HCT116 (cell line): ENCODE data around the gene HUNK.

Experiments
- CBX3 ChIP-seq: IDR thresholded peaks from 2 replicates; pipeline ENCODE4 v1.6.1; 2012; ENCODE audit warnings: low read depth
- CTCF ChIP-seq, 3 experiments: fragments of 200-600 bp in 1 of 3; sonication (generic) in 1 of 3; IDR thresholded peaks in 2 of 3; conservative IDR thresholded peaks in 1 of 3; 2 replicates each; pipeline ENCODE4 v1.5.1; 2012 to 2017; ENCODE audit warnings: low read depth in 2 of 3, low read length in 2 of 3, antibody characterized with exemption in 1 of 3, borderline replicate concordance in 1 of 3, control low read depth in 1 of 3, mild to moderate bottlenecking in 1 of 3, mixed read lengths in 1 of 3, mixed run types in 1 of 3, moderate library complexity in 1 of 3; ENCODE audit not compliant: insufficient read depth in 1 of 3
- ELF1 ChIP-seq: IDR thresholded peaks from 2 replicates; pipeline ENCODE4 v1.6.1; 2012; ENCODE audit warnings: low read depth, borderline replicate concordance
- EZH2 ChIP-seq: fragments of 200-600 bp; sonication (generic); IDR thresholded peaks from 2 replicates; pipeline ENCODE4 v1.6.1; 2017; ENCODE audit warnings: antibody characterized with exemption, mixed run types
- EZH2phosphoT487 ChIP-seq: fragments of 200-600 bp; IDR thresholded peaks from 2 replicates; pipeline ENCODE4 v1.6.1; 2018; ENCODE audit warnings: antibody characterized with exemption, borderline replicate concordance
- POLR2A ChIP-seq: IDR thresholded peaks from 2 replicates; pipeline ENCODE4 v1.7.0; 2011; ENCODE audit warnings: borderline replicate concordance; ENCODE audit not compliant: insufficient read depth, insufficient read length; ENCODE audit errors: extremely low read depth
- POLR2AphosphoS5 ChIP-seq: IDR thresholded peaks from 2 replicates; pipeline ENCODE4 v1.6.1; 2011; ENCODE audit warnings: mild to moderate bottlenecking, low read depth, low read length, moderate library complexity
- RAD21 ChIP-seq: IDR thresholded peaks from 2 replicates; pipeline ENCODE4 v1.6.1; 2012; ENCODE audit warnings: low read depth, mild to moderate bottlenecking
- REST ChIP-seq: IDR thresholded peaks from 2 replicates; pipeline ENCODE4 v1.6.1; 2012; ENCODE audit warnings: low read depth
- SP1 ChIP-seq: IDR thresholded peaks from 2 replicates; pipeline ENCODE4 v1.6.1; 2012; ENCODE audit warnings: low read depth
- YY1 ChIP-seq: IDR thresholded peaks from 2 replicates; pipeline ENCODE4 v1.6.1; 2011; ENCODE audit warnings: low read length, low read depth, moderate library complexity, mild to moderate bottlenecking; ENCODE audit not compliant: insufficient replicate concordance; ENCODE audit errors: extremely low read depth
- ZFX ChIP-seq: fragments of 450-650 bp; IDR thresholded peaks from 2 replicates; pipeline ENCODE4 v1.6.1; 2017
- ZNF274 ChIP-seq: fragments of 200-500 bp; sonication (Bioruptor generic); IDR thresholded peaks from 2 replicates; pipeline ENCODE4 v1.6.1; 2014; ENCODE audit warnings: mild to moderate bottlenecking, low read depth, low read length, inconsistent platforms

GRCh38 chr21:32018381-32018780 lies 145.6 kb downstream of the HUNK start:
- TF ChIP-seq CTCF (IDR thresholded peaks at IDR 0.05 in 2 of 3, conservative IDR thresholded peaks at IDR 0.05 in 1 of 3; ENCODE audit: borderline replicate concordance in 1 of 3, insufficient read depth in 1 of 3, low read depth in 2 of 3, low read length in 2 of 3) (no peak), POLR2AphosphoS5 (no peak), CBX3 (no peak), SP1 (no peak), REST (no peak), RAD21 (no peak), ZNF274 (no peak), POLR2A (no peak), EZH2phosphoT487 (no peak), EZH2 (no peak), YY1 (no peak), ELF1 (no peak), ZFX (no peak)
